GM12873 (cell line): Measurements from ENCODE around the gene CACNA2D3.

Source experiments
- CTCF ChIP-seq: IDR thresholded peaks from 2 replicates; pipeline ENCODE4 v1.5.1; 2012; ENCODE audit warnings: low read depth, mild to moderate bottlenecking, moderate library complexity, low read length, control low read depth; ENCODE audit not compliant: insufficient read depth; ENCODE audit errors: missing control alignments

The CACNA2D3 gene

GRCh38 chr3:54900838-54901591 lies 778.7 kb downstream of the CACNA2D3 start:
- no peak for TF ChIP-seq CTCF

- no peak for TF ChIP-seq CTCF
Observed at GRCh38 chr3:54901906-54902685, 779.7 kb downstream of the CACNA2D3 start.

GRCh38 chr3:54905261-54905888 lies 783.0 kb downstream of the CACNA2D3 start:
- TF ChIP-seq CTCF, result no peak

- no peak for TF ChIP-seq CTCF
Observed at GRCh38 chr3:54905920-54906319, 783.6 kb downstream of the CACNA2D3 start.

- TF ChIP-seq CTCF, result no peak
Observed at GRCh38 chr3:54906763-54907162, 784.4 kb downstream of the CACNA2D3 start.

GRCh38 chr3:54909191-54909590 lies 786.8 kb downstream of the CACNA2D3 start:
- TF ChIP-seq CTCF, result no peak

GRCh38 chr3:54914180-54914579 lies 791.8 kb downstream of the CACNA2D3 start:
- TF ChIP-seq CTCF, result no peak
